Mesodermal cell (in vitro differentiated cells): ENCODE data around the gene CFAP91.

Experiments
- H3K27ac ChIP-seq: 2 replicates; pipeline ENCODE4 v1.7.0; 2013; ENCODE audit warnings: mild to moderate bottlenecking, low read depth, low read length, moderate library complexity; ENCODE audit not compliant: severe bottlenecking
- H3K36me3 ChIP-seq: 2 replicates; pipeline ENCODE4 v1.7.1; 2013; ENCODE audit warnings: mild to moderate bottlenecking, low read length, moderate library complexity; ENCODE audit not compliant: control insufficient read depth, insufficient read depth
- H3K4me1 ChIP-seq: one replicate; pipeline ENCODE4 v1.7.1; 2013; ENCODE audit warnings: mild to moderate bottlenecking, low read length; ENCODE audit not compliant: insufficient read depth, control insufficient read depth, poor library complexity, severe bottlenecking
- H3K4me3 ChIP-seq: 2 replicates; pipeline ENCODE4 v1.7.0; 2013; ENCODE audit warnings: low read length, control low read depth, mild to moderate bottlenecking; ENCODE audit not compliant: insufficient read depth, poor library complexity, severe bottlenecking; ENCODE audit errors: extremely low read depth
- H3K9me3 ChIP-seq: 2 replicates; pipeline ENCODE4 v1.7.1; 2013; ENCODE audit warnings: mild to moderate bottlenecking, low read length, moderate library complexity; ENCODE audit not compliant: control insufficient read depth
- WGBS, 2 experiments: methylation state at CpG; one replicate each; pipeline ENCODE4 v1.1.5; 2013; ENCODE audit warnings: missing lambda C conversion rate in 2 of 2; ENCODE audit not compliant: insufficient coverage in 2 of 2; 5-methylcytosine and 5-hydroxymethylcytosine counted together

The CFAP91 gene

DNA sequence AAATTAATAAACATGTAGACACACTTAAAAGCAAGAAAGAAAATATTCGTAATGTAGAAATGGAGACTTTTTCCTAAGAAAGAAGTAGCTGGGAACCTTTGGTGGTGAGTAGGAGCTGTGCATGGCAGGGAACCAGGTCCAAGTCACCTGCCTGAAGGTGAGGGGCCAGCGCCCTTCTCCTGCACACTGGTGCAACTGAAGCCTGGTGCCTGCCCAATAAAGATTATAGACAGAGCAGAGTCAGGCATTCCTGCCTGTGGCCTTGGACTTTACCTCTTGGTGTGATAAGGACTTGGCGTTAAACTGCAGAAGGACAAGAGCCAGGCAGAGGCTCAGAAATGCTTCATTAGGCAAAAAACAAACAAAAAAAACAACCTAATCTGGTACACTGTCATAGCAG, 14.2 kb downstream of the CFAP91 start:
- 71 to 93% methylated on average over 1 to 3 of the region's 3 CpGs for WGBS, 2 experiments
- Histone ChIP-seq H3K4me1 (no peaks in the 10 kb centered on the region), H3K27ac (no peak overlapping the region)

DNA sequence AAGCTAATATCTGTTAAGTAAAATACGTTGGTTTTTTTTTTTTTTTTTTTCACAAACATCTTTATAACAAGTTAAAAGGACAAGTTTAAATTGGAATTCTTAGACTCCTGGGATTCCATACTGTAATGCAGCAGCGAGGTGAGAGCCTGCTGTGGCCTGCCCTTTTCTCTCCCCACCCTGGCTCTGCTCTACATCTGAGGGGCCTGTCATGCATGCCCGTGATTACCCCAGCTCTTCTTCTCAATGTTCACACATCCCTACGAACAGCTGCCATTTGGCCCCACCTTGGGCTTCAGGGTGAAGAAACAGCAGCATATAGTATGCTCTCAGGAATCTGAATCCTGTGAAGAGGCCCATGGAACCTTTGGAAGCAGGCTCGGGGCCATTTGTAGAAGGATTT, 14.7 kb downstream of the CFAP91 start:
- WGBS, 2 experiments: 82 to 91% methylated on average over 1 to 3 of the region's 5 CpGs
- no peaks in the 10 kb centered on the region for H3K4me1 ChIP-seq
- no peak overlapping the region for H3K27ac ChIP-seq
- no peak overlapping the region for H3K4me3 ChIP-seq
- H3K36me3 ChIP-seq: no peaks in the 10 kb centered on the region
- no peaks in the 10 kb centered on the region for H3K9me3 ChIP-seq

More for the DNA sequence above, 14.2 kb downstream of the CFAP91 start:
- H3K9me3 ChIP-seq: no peaks in the 10 kb centered on the region
- H3K36me3 ChIP-seq: no peaks in the 10 kb centered on the region
- H3K4me3 ChIP-seq: no peak overlapping the region

- Histone ChIP-seq H3K4me1 (no peaks in the 10 kb centered on the region), H3K4me3 (no peak overlapping the region), H3K27ac (no peak overlapping the region), H3K9me3 (no peaks in the 10 kb centered on the region), H3K36me3 (no peaks in the 10 kb centered on the region)
- 100% methylated on average over 1 of the region's 2 CpGs; no CpG with 5 or more reads in 1 of the 2 experiments for WGBS, 2 experiments
Observed at GRCh38 chr3:119723022-119723421, 20.2 kb downstream of the CFAP91 start.

GRCh38 chr3:119726909-119727308, 24.1 kb downstream of the CFAP91 start:
- WGBS, 2 experiments: 80% methylated on average over 1 of the region's 2 CpGs; no CpG with 5 or more reads in 1 of the 2 experiments
- Histone ChIP-seq H3K27ac (no peak overlapping the region), H3K9me3 (no peaks in the 10 kb centered on the region), H3K4me3 (no peak overlapping the region), H3K4me1 (no peaks in the 10 kb centered on the region), H3K36me3 (no peaks in the 10 kb centered on the region)

DNA sequence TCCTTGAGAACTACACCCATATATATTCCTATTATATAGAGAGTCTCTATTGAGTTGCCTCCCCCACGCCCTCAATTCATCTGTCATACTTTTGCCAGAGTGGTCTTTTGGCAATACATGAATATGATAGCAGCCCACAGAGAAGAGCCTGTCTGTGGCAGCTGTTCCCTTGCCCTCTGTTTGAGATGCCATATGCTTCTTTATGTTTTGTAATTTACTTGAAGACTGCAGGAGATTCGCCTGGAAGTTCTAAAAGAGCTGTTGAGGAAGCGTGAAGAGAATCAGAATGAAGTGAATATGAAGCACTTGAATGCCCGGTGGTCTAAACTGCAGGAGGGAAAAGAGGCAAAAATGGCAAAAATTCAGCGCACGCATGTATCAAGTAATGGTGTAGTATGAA, 27.2 kb downstream of the CFAP91 start:
- Histone ChIP-seq H3K9me3 (no peaks in the 10 kb centered on the region), H3K4me3 (no peak overlapping the region), H3K36me3 (no peaks in the 10 kb centered on the region), H3K27ac (no peak overlapping the region), H3K4me1 (no peaks in the 10 kb centered on the region)
- 89 to 96% methylated on average over 5 to 6 of the region's 6 CpGs for WGBS, 2 experiments

DNA sequence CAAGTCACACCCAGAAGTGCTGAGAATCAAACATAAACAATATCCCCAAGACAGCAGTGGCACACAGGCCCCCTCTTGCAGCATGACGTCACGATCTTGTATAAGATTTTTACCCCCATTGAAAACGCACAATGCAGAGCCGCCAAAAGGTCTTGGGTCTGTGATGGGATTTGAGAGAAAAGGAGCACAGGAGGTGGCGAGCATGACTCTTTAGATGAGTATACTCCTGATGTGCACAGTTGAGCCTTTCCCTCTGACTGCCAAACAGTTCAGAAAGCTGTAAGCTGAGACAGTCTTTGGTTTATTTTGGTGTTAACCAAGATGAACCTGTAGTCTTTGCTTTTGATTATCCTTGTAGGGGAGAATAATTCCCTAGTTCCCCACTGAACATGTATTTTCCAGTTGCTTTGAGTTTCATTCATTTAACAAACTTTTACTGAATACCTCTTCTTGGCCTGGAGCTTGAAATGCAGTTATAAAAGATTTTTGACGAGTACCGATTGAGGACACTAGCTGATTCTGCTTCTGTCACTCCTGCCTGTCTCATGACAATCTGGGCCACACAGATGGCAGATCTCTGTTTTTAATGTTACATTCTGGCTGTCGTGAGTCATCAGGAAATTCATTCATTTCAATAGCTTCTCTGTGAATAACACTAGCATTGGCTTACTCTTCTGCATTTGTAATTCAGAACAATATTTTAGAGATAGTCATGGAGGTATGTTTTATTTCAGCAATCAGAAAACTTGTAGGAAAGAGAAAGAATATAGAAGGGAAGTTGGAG, 28.9 kb downstream of the CFAP91 start:
- H3K4me1 ChIP-seq: no peaks in the 10 kb centered on the region
- H3K36me3 ChIP-seq: no peaks in the 10 kb centered on the region
- no peak overlapping the region for H3K4me3 ChIP-seq
- H3K27ac ChIP-seq: no peak overlapping the region
- 91 to 95% methylated on average over 5 to 6 of the region's 8 CpGs for WGBS, 2 experiments
- H3K9me3 ChIP-seq: no peaks in the 10 kb centered on the region

- Histone ChIP-seq H3K9me3 (no peaks in the 10 kb centered on the region), H3K36me3 (no peaks in the 10 kb centered on the region), H3K27ac (no peak overlapping the region), H3K4me3 (no peak overlapping the region), H3K4me1 (no peaks in the 10 kb centered on the region)
- 70 to 94% methylated on average over 2 of the region's 5 CpGs for WGBS, 2 experiments
Observed at GRCh38 chr3:119733812-119734211, 31.0 kb downstream of the CFAP91 start.

- Histone ChIP-seq H3K27ac (no peak overlapping the region), H3K4me1 (no peaks in the 10 kb centered on the region), H3K4me3 (no peak overlapping the region), H3K9me3 (no peaks in the 10 kb centered on the region), H3K36me3 (no peaks in the 10 kb centered on the region)
Observed at GRCh38 chr3:119738741-119739140, 35.9 kb downstream of the CFAP91 start.

GRCh38 chr3:119741657-119742590, 39.1 kb downstream of the CFAP91 start:
- no peaks in the 10 kb centered on the region for H3K4me1 ChIP-seq
- H3K36me3 ChIP-seq: no peaks in the 10 kb centered on the region
- 98 to 100% methylated on average over 2 to 4 of the region's 5 CpGs for WGBS, 2 experiments
- H3K4me3 ChIP-seq: no peak overlapping the region
- H3K27ac ChIP-seq: no peak overlapping the region
- no peaks in the 10 kb centered on the region for H3K9me3 ChIP-seq

GRCh38 chr3:119743921-119744320, 41.1 kb downstream of the CFAP91 start:
- H3K27ac ChIP-seq: no peak overlapping the region
- WGBS, 2 experiments: 91 to 96% methylated on average over 7 of the region's 10 CpGs
- H3K9me3 ChIP-seq: no peaks in the 10 kb centered on the region
- H3K4me3 ChIP-seq: no peak overlapping the region
- no peaks in the 10 kb centered on the region for H3K36me3 ChIP-seq
- H3K4me1 ChIP-seq: no peaks in the 10 kb centered on the region

- no peak overlapping the region for H3K4me3 ChIP-seq
- no peaks in the 10 kb centered on the region for H3K36me3 ChIP-seq
- no peak overlapping the region for H3K27ac ChIP-seq
- WGBS, 2 experiments: no CpG with 5 or more reads among the region's 1 CpG
- H3K4me1 ChIP-seq: no peaks in the 10 kb centered on the region
- H3K9me3 ChIP-seq: no peaks in the 10 kb centered on the region
Observed at GRCh38 chr3:119745942-119746341, 43.1 kb downstream of the CFAP91 start.
